Gastrocnemius medialis (tissue), 4 donors: ENCODE measurements around the gene ARFGAP2.

Experiments
- POLR2A ChIP-seq, 2 donors: fragments of 450-650 bp; IDR thresholded peaks; one replicate each; pipeline ENCODE4 v1.6.1; 2017; ENCODE audit warnings: antibody characterized with exemption in 2 of 2, mild to moderate bottlenecking in 2 of 2, moderate library complexity in 2 of 2
- TF ChIP-seq, protein P1 (sequence below), 5 experiments: fragments of 450-650 bp in 3 of 5; fragments of 200-600 bp in 2 of 5; sonication (generic) in 2 of 5; IDR thresholded peaks in 4 of 5; conservative IDR thresholded peaks in 1 of 5; 1 replicate in 4 of 5; 2 replicates in 1 of 5; pipeline ENCODE4 v1.5.1; 2016 to 2019; ENCODE audit warnings: antibody characterized with exemption in 5 of 5, mild to moderate bottlenecking in 3 of 5, moderate library complexity in 3 of 5

DNA sequence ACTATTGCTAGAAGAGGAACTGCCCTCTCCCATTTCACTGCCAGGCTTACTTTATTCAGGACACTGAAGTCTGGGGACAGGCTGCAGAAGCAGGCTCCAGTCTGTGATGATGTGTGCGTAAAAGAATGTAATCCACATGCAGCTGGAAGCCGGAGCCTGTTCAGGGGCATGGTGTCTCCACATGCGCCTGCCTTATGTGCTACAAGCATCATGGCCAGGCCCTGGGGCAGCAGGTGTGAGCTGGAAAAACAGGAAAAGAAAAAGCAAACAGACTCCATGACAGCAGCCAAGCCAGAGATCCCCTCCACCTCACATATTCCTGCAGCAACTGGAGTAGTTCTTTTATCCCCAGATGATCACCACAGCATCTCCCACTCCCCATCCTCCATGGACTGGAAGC lies 33.4 kb downstream of the ARFGAP2 start:
- TF ChIP-seq, protein P1, sequence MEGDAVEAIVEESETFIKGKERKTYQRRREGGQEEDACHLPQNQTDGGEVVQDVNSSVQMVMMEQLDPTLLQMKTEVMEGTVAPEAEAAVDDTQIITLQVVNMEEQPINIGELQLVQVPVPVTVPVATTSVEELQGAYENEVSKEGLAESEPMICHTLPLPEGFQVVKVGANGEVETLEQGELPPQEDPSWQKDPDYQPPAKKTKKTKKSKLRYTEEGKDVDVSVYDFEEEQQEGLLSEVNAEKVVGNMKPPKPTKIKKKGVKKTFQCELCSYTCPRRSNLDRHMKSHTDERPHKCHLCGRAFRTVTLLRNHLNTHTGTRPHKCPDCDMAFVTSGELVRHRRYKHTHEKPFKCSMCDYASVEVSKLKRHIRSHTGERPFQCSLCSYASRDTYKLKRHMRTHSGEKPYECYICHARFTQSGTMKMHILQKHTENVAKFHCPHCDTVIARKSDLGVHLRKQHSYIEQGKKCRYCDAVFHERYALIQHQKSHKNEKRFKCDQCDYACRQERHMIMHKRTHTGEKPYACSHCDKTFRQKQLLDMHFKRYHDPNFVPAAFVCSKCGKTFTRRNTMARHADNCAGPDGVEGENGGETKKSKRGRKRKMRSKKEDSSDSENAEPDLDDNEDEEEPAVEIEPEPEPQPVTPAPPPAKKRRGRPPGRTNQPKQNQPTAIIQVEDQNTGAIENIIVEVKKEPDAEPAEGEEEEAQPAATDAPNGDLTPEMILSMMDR (IDR thresholded peaks at IDR 0.05 in 4 of 5, conservative IDR thresholded peaks at IDR 0.05 in 1 of 5): no peak
- TF ChIP-seq POLR2A (IDR thresholded peaks at IDR 0.05): no peak
